IMR-90 (cell line): ENCODE results near the gene TATDN2. TPM values are rescaled to one million over a fixed set of nuclear protein-coding genes. Genes with fewer than 3 reads are reported as not detected.

Experiments used
- ATAC-seq: fragments of 200-7000 bp; cut with Tn5 transposase; 2 replicates; pipeline ENCODE4 v1.9.1; 2020; ENCODE audit warnings: low read depth, mild to moderate bottlenecking, moderate library complexity
- BruUV-seq: library from RNA; stranded (reverse); fragments of 400-500 nt; replicated peaks from 2 replicates; lab custom pipeline; 2021; lab: Mats Ljungman, UMichigan
- CTCF ChIA-PET: fragments of 300-600 bp; formaldehyde crosslinking; extraction: SDS; loops from one replicate; lab custom pipeline; 2021; ENCODE audit warnings: antibody characterized with exemption; lab: Yijun Ruan, JAX
- POLR2A ChIA-PET: fragments of 300-600 bp; sonication (Branson Sonifier 250); formaldehyde crosslinking; loops from one replicate; lab custom pipeline; 2022; ENCODE audit warnings: antibody characterized with exemption; ENCODE audit not compliant: unreplicated experiment; lab: Charles Lee
- DNase-seq: peaks from one replicate; pipeline ENCODE4 v3.0.0; 2013
- H2AFZ ChIP-seq: replicated peaks from 2 replicates; pipeline ENCODE3; 2013; ENCODE audit warnings: low read length, mild to moderate bottlenecking; ENCODE audit not compliant: poor library complexity
- H2AK5ac ChIP-seq: 2 replicates; pipeline ENCODE4 v1.6.1; 2013; ENCODE audit warnings: low read depth, low read length, inconsistent platforms
- H2AK9ac ChIP-seq: replicated peaks from 2 replicates; pipeline ENCODE3; 2013; ENCODE audit warnings: mild to moderate bottlenecking, low read depth, low read length, moderate library complexity; ENCODE audit not compliant: poor library complexity
- H2BK120ac ChIP-seq: 2 replicates; pipeline ENCODE4 v1.6.1; 2013; ENCODE audit warnings: low read depth, low read length, inconsistent platforms
- H2BK15ac ChIP-seq: 3 replicates; pipeline ENCODE4 v1.6.1; 2013; ENCODE audit warnings: low read depth, low read length, inconsistent platforms
- H2BK20ac ChIP-seq: 2 replicates; pipeline ENCODE4 v1.6.1; 2013; ENCODE audit warnings: low read depth, mild to moderate bottlenecking, inconsistent platforms, low read length, moderate library complexity
- H2BK5ac ChIP-seq: 2 replicates; pipeline ENCODE4 v1.6.1; 2013; ENCODE audit warnings: mild to moderate bottlenecking, low read depth, low read length, inconsistent platforms; ENCODE audit not compliant: poor library complexity, severe bottlenecking
- H3K14ac ChIP-seq: replicated peaks from 2 replicates; pipeline ENCODE4 v1.6.1; 2013; ENCODE audit warnings: low read depth, low read length, inconsistent platforms
- H3K18ac ChIP-seq: 2 replicates; pipeline ENCODE4 v1.6.1; 2013; ENCODE audit warnings: low read depth, low read length, control low read depth
- H3K23ac ChIP-seq: 2 replicates; pipeline ENCODE4 v1.6.1; 2013; ENCODE audit warnings: low read depth, low read length, inconsistent platforms
- H3K27ac ChIP-seq: 2 replicates; pipeline ENCODE4 v1.5.1; 2013; ENCODE audit warnings: mild to moderate bottlenecking, control low read depth, low read length; ENCODE audit not compliant: insufficient read depth
- H3K27me3 ChIP-seq: 2 replicates; pipeline ENCODE4 v1.6.1; 2013; ENCODE audit warnings: low read length; ENCODE audit not compliant: control insufficient read depth, insufficient read depth
- H3K36me3 ChIP-seq: 2 replicates; pipeline ENCODE4 v1.6.1; 2013; ENCODE audit warnings: low read length, mixed read lengths; ENCODE audit not compliant: control insufficient read depth, insufficient read depth
- H3K4ac ChIP-seq: 2 replicates; pipeline ENCODE4 v1.6.1; 2013; ENCODE audit warnings: low read depth, low read length, inconsistent platforms
- H3K4me1 ChIP-seq: 2 replicates; pipeline ENCODE4 v1.6.1; 2013; ENCODE audit warnings: low read length, mixed read lengths; ENCODE audit not compliant: control insufficient read depth, insufficient read depth
- H3K4me2 ChIP-seq: 2 replicates; pipeline ENCODE4 v1.6.1; 2013; ENCODE audit warnings: low read depth, mild to moderate bottlenecking, control low read depth, low read length, moderate library complexity
- H3K4me3 ChIP-seq: 2 replicates; pipeline ENCODE4 v1.5.1; 2013; ENCODE audit warnings: low read depth, mild to moderate bottlenecking, control low read depth, low read length, moderate library complexity; ENCODE audit not compliant: insufficient read depth
- H3K56ac ChIP-seq: 2 replicates; pipeline ENCODE4 v1.6.1; 2013; ENCODE audit warnings: low read length, inconsistent platforms; ENCODE audit not compliant: insufficient read depth; ENCODE audit errors: extremely low read depth
- H3K79me1 ChIP-seq, 2 experiments: 2 replicates each; pipeline ENCODE4 v1.6.1; 2013; ENCODE audit warnings: low read length in 2 of 2, inconsistent platforms in 1 of 2, low read depth in 1 of 2
- H3K9ac ChIP-seq: 2 replicates; pipeline ENCODE4 v1.6.1; 2013; ENCODE audit warnings: low read depth, low read length, control low read depth
- H3K9me1 ChIP-seq: 2 replicates; pipeline ENCODE4 v1.6.1; 2013; ENCODE audit warnings: low read length, inconsistent platforms; ENCODE audit not compliant: insufficient read depth
- H3K9me3 ChIP-seq: 2 replicates; pipeline ENCODE4 v1.6.1; 2013; ENCODE audit warnings: low read length; ENCODE audit not compliant: control insufficient read depth, insufficient read depth
- H4K20me1 ChIP-seq: 2 replicates; pipeline ENCODE4 v1.6.1; 2013; ENCODE audit warnings: low read length, inconsistent platforms; ENCODE audit not compliant: insufficient read depth
- H4K5ac ChIP-seq: 2 replicates; pipeline ENCODE4 v1.6.1; 2013; ENCODE audit warnings: mild to moderate bottlenecking, low read depth, low read length, control low read depth
- H4K8ac ChIP-seq, 2 experiments: 2 replicates each; pipeline ENCODE4 v1.6.1; 2013; ENCODE audit warnings: low read depth in 2 of 2, low read length in 2 of 2, control low read depth in 1 of 2, inconsistent platforms in 1 of 2
- H4K91ac ChIP-seq: 2 replicates; pipeline ENCODE4 v1.6.1; 2013; ENCODE audit warnings: low read depth, low read length, inconsistent platforms; ENCODE audit not compliant: insufficient read depth
- MAFK ChIP-seq: IDR thresholded peaks from 2 replicates; pipeline ENCODE4 v1.6.1; 2012; ENCODE audit warnings: low read depth, low read length, improper control_type of control experiment
- WGBS, 2 experiments: methylation state at CpG; one replicate each; pipeline versions ENCODE4 v1.1.5 to v1.1.7; 2013; ENCODE audit warnings: missing lambda C conversion rate in 2 of 2; ENCODE audit not compliant: insufficient read length in 1 of 2; ENCODE audit errors: extremely low coverage in 2 of 2; 5-methylcytosine and 5-hydroxymethylcytosine counted together
- dilution Hi-C: fragments of 300-500 bp; cut with HindIII; formaldehyde crosslinking; loops from one replicate; pipeline ENCODE4 v1.14.3; 2018; ENCODE audit warnings: low sequenced_read_pairs; ENCODE audit not compliant: unreplicated experiment
- in situ Hi-C: fragments of 300-500 bp; cut with MboI; formaldehyde crosslinking; loops from 3 replicates; pipeline ENCODE4 v1.14.3; 2019; ENCODE audit warnings: low sequenced_read_pairs, inconsistent platforms, mixed read lengths
- intact Hi-C: fragments of 100-400 bp; cut with micrococcal nuclease; formaldehyde crosslinking; loops from 2 replicates; pipeline ENCODE4 v1.10.0; 2022
- polyA plus RNA-seq, 3 experiments: library from polyadenylated mRNA; depleted of rRNA; stranded (reverse); fragments of >200 nt; gene quantifications; 2 replicates each; pipeline ENCODE4 v1.2.3, GENCODE V29; 2012; ENCODE audit warnings: low replicate concordance in 1 of 3
- total RNA-seq: library from RNA; depleted of rRNA; stranded (reverse); fragments of >200 nt; gene quantifications from 2 replicates; pipeline ENCODE4 v1.2.3, GENCODE V29; 2012
- TF ChIP-seq, protein P1 (sequence below): conservative IDR thresholded peaks from 2 replicates; pipeline ENCODE4 v1.5.1; 2012; ENCODE audit warnings: mild to moderate bottlenecking, low read depth, low read length, improper control_type of control experiment

The TATDN2 gene
- total and polyA plus RNA-seq, 2 of the 4 experiments (the other 2 are of a cell fraction): 9.0 to 18.8 TPM

GRCh38 chr3:10259798-10260197 lies 11.5 kb downstream of the TATDN2 start:
- 70% methylated on average over 2 of the region's 4 CpGs; no CpG with 5 or more reads in 1 of the 2 experiments for WGBS, 2 experiments
- Histone ChIP-seq H2BK5ac (no peak overlapping the region), H3K14ac (no peak overlapping the region), H3K9me1 (peaks cover 6% of the 10 kb centered on the region), H2BK120ac (no peak overlapping the region), H3K18ac (no peak overlapping the region), H3K56ac (no peak overlapping the region), H2AFZ (no peak overlapping the region), H2BK20ac (no peak overlapping the region), H3K27me3 (no peaks in the 10 kb centered on the region), H2AK9ac (no peak overlapping the region), H3K9ac (no peak overlapping the region), H4K20me1 (peaks cover 13% of the 10 kb centered on the region), H3K27ac (no peak overlapping the region), H3K4me2 (no peak overlapping the region), H3K36me3 (peaks cover 33% of the 10 kb centered on the region), H3K79me1 (peaks cover 20 to 64% of the 10 kb centered on the region in 2 experiments), H3K4me3 (no peak overlapping the region), H3K9me3 (no peaks in the 10 kb centered on the region), H4K5ac (no peak overlapping the region), H3K4ac (no peak overlapping the region), H4K91ac (no peak overlapping the region), H2BK15ac (no peak overlapping the region), H4K8ac (no peak overlapping the region), H3K4me1 (peaks cover 5% of the 10 kb centered on the region; the same call in 1 of the 2 replicates), H3K23ac (no peak overlapping the region), H2AK5ac (no peak overlapping the region)
- intact Hi-C loops (no loop called here), in situ Hi-C loops (no loop called here), dilution Hi-C loops (no loop called here)
- TF ChIP-seq MAFK: no peak
- TF ChIP-seq, protein P1, sequence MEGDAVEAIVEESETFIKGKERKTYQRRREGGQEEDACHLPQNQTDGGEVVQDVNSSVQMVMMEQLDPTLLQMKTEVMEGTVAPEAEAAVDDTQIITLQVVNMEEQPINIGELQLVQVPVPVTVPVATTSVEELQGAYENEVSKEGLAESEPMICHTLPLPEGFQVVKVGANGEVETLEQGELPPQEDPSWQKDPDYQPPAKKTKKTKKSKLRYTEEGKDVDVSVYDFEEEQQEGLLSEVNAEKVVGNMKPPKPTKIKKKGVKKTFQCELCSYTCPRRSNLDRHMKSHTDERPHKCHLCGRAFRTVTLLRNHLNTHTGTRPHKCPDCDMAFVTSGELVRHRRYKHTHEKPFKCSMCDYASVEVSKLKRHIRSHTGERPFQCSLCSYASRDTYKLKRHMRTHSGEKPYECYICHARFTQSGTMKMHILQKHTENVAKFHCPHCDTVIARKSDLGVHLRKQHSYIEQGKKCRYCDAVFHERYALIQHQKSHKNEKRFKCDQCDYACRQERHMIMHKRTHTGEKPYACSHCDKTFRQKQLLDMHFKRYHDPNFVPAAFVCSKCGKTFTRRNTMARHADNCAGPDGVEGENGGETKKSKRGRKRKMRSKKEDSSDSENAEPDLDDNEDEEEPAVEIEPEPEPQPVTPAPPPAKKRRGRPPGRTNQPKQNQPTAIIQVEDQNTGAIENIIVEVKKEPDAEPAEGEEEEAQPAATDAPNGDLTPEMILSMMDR: no peak
- no TSS peak for BruUV-seq
- ATAC-seq (no peak), DNase-seq (no peak)
- CTCF ChIA-PET: no interaction called here
- POLR2A ChIA-PET: no interaction called here
